ENCODE data around the gene RANBP2.
"Not testable (repeated sequence)": the region's sequence is repeated elsewhere in the genome, so short reads cannot be mapped to it uniquely, and the experiment has no call there.

RANBP2 gene

GRCh38 chr2:108719149-108720044, at the start of gene RANBP2:
RANBP2 (plus strand) TSS chr2:108719482; CDS start chr2:108719607, 125 bp downstream.
- peak; percentile 85 to 87 for DNase-seq

GRCh38 chr2:108670282-108670681, 49.0 kb upstream of the RANBP2 start:
- DNase-seq: not testable (repeated sequence)

GRCh38 chr2:108672200-108672805, 47.0 kb upstream of the RANBP2 start:
- not testable (repeated sequence) for DNase-seq

GRCh38 chr2:108676522-108676921, 42.8 kb upstream of the RANBP2 start:
- DNase-seq: not testable (repeated sequence)

GRCh38 chr2:108677239-108677744, 42.0 kb upstream of the RANBP2 start:
- not testable (repeated sequence) for DNase-seq

- not testable (repeated sequence) for DNase-seq
These were observed 41.1 kb upstream of the RANBP2 start for GRCh38 chr2:108678198-108678651.

- not testable (repeated sequence) for DNase-seq
These were observed 38.5 kb upstream of the RANBP2 start for GRCh38 chr2:108680805-108681204.

GRCh38 chr2:108688818-108689756, 30.2 kb upstream of the RANBP2 start:
- DNase-seq: not testable (repeated sequence)

GRCh38 chr2:108690001-108690400, 29.3 kb upstream of the RANBP2 start:
- not testable (repeated sequence) for DNase-seq

GRCh38 chr2:108691447-108691846, 27.8 kb upstream of the RANBP2 start:
- DNase-seq: no peak

GRCh38 chr2:108701208-108701607, 18.1 kb upstream of the RANBP2 start:
- no peak for DNase-seq

- DNase-seq: no peak
These were observed 17.5 kb upstream of the RANBP2 start for GRCh38 chr2:108701806-108702205.

- no peak for DNase-seq
These were observed 14.4 kb upstream of the RANBP2 start for GRCh38 chr2:108704871-108705270.

- no peak for DNase-seq
These were observed 12.0 kb upstream of the RANBP2 start for GRCh38 chr2:108707300-108707699.

- DNase-seq: not testable (repeated sequence)
These were observed 2.3 kb upstream of the RANBP2 start for GRCh38 chr2:108716971-108717370.

GRCh38 chr2:108726048-108726447, 6.8 kb downstream of the RANBP2 start:
- DNase-seq: not testable (repeated sequence)

- not testable (repeated sequence) for DNase-seq
These were observed 15.4 kb downstream of the RANBP2 start for GRCh38 chr2:108734656-108735055.

- not testable (repeated sequence) for DNase-seq
These were observed 38.7 kb downstream of the RANBP2 start for GRCh38 chr2:108757973-108758372.

GRCh38 chr2:108762618-108763017, 43.3 kb downstream of the RANBP2 start:
- not testable (repeated sequence) for DNase-seq

GRCh38 chr2:108766671-108767070, 47.4 kb downstream of the RANBP2 start:
- not testable (repeated sequence) for DNase-seq

GRCh38 chr2:108767859-108768258, 48.6 kb downstream of the RANBP2 start:
- not testable (repeated sequence) for DNase-seq

- DNase-seq: no peak
These were observed 57.2 kb downstream of the RANBP2 start for GRCh38 chr2:108776475-108776874.
